ENCODE measurements around the gene THSD7B.

- TF ChIP-seq, protein P1, sequence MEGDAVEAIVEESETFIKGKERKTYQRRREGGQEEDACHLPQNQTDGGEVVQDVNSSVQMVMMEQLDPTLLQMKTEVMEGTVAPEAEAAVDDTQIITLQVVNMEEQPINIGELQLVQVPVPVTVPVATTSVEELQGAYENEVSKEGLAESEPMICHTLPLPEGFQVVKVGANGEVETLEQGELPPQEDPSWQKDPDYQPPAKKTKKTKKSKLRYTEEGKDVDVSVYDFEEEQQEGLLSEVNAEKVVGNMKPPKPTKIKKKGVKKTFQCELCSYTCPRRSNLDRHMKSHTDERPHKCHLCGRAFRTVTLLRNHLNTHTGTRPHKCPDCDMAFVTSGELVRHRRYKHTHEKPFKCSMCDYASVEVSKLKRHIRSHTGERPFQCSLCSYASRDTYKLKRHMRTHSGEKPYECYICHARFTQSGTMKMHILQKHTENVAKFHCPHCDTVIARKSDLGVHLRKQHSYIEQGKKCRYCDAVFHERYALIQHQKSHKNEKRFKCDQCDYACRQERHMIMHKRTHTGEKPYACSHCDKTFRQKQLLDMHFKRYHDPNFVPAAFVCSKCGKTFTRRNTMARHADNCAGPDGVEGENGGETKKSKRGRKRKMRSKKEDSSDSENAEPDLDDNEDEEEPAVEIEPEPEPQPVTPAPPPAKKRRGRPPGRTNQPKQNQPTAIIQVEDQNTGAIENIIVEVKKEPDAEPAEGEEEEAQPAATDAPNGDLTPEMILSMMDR (IDR thresholded peaks at IDR 0.05; ENCODE audit: low read depth, low read length, poor library complexity, severe bottlenecking): no peak
- no peak for TF ChIP-seq EZH2phosphoT487 (IDR thresholded peaks at IDR 0.05; ENCODE audit: borderline replicate concordance, low read length)
Observed at GRCh38 chr2:137118140-137118539, 352.8 kb downstream of the THSD7B start.

Data from DOHH2 (cell line).